Neuron (in vitro differentiated cells): ENCODE data around the gene LAMTOR4.

Source experiments
- H2AFZ ChIP-seq: one replicate; pipeline ENCODE4 v1.6.1; 2013; ENCODE audit warnings: low read depth, mild to moderate bottlenecking, inconsistent platforms, low read length, moderate library complexity
- H3K27me3 ChIP-seq: one replicate; pipeline ENCODE4 v1.6.1; 2013; ENCODE audit warnings: low read length; ENCODE audit not compliant: insufficient read depth
- H3K36me3 ChIP-seq: one replicate; pipeline ENCODE4 v1.6.1; 2013; ENCODE audit warnings: low read length; ENCODE audit not compliant: insufficient read depth
- H3K4me1 ChIP-seq: one replicate; pipeline ENCODE4 v1.6.1; 2013; ENCODE audit warnings: low read length; ENCODE audit not compliant: insufficient read depth
- H3K4me3 ChIP-seq: 2 replicates; pipeline ENCODE4 v1.5.1; 2013; ENCODE audit warnings: mild to moderate bottlenecking, low read length, moderate library complexity
- H3K9me3 ChIP-seq: one replicate; pipeline ENCODE4 v1.6.1; 2013; ENCODE audit warnings: low read length

LAMTOR4 gene

GRCh38 chr7:100111914-100112313 is 36.8 kb upstream of the LAMTOR4 start:
- Histone ChIP-seq H3K4me1 (no peaks in the 10 kb centered on the region), H3K27me3 (no peaks in the 10 kb centered on the region), H3K9me3 (no peaks in the 10 kb centered on the region), H2AFZ (no peak overlapping the region), H3K36me3 (peaks cover 66% of the 10 kb centered on the region), H3K4me3 (no peak overlapping the region)

- no peaks in the 10 kb centered on the region for H3K27me3 ChIP-seq
- H2AFZ ChIP-seq = no peak overlapping the region
- H3K9me3 ChIP-seq = no peaks in the 10 kb centered on the region
- H3K36me3 ChIP-seq = peaks cover 43% of the 10 kb centered on the region
- peaks cover 6% of the 10 kb centered on the region for H3K4me1 ChIP-seq
- no peak overlapping the region for H3K4me3 ChIP-seq
Observed at GRCh38 chr7:100115026-100115425, 33.7 kb upstream of the LAMTOR4 start.

- Histone ChIP-seq H3K4me3 (peak overlapping the region; percentile 70), H3K36me3 (peaks cover 16% of the 10 kb centered on the region), H2AFZ (peak overlapping the region; percentile 51), H3K9me3 (no peaks in the 10 kb centered on the region), H3K27me3 (no peaks in the 10 kb centered on the region), H3K4me1 (peaks cover 12% of the 10 kb centered on the region)
Observed at GRCh38 chr7:100118388-100119071, 30.2 kb upstream of the LAMTOR4 start.

DNA sequence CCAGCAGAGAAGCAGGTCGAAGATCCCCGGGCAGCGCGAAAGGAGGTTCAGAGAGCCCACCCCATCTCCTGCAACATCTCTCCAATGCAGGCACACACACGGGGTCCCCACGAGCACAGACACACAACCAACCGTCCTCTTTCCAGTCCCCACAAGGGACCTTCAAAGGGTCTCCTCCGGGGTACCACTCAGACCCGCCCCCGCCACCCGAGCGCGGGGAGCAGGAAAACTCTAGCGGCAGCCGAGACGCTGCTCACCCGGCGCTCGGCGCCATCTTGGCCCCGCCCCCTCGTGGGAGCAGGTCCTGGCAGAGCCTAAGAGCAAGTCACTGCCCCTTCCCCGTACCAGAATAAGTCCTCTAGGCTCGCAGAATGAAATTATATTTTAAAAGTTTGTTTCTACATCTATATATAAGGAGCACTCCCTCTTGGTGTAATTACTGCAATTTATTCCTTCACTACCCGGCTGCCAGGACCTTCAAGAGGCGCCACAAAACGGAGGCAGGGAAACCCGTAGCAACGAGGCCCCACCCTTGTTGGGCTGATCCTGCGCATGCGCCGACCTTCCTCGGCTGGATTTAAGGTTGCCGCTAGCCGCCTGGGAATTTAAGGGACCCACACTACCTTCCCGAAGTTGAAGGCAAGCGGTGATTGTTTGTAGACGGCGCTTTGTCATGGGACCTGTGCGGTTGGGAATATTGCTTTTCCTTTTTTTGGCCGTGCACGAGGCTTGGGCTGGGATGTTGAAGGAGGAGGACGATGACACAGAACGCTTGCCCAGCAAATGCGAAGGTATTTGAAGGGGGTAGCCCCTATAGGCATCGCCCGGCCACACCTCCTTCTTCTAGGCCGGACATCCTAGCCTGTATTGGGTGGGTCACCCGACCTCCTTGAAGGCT is 29.4 kb upstream of the LAMTOR4 start, which contains the start of the genes CNPY4 and TAF6:
Gene CNPY4 (plus strand): TSS at position 563 of the 898 bp plus-strand sequence. CDS start 111 bp downstream, at position 674.
Gene TAF6 (minus strand): TSS at position 287 of the 898 bp plus-strand sequence. CDS start 5,149 bp downstream, outside the sequence.
- Histone ChIP-seq H2AFZ (peak within 1 kb of the TSS; percentile 51), H3K9me3 (no peaks in the 10 kb centered on the region), H3K4me1 (peaks cover 12% of the 10 kb centered on the region), H3K4me3 (peak within 1 kb of the TSS; percentile 70), H3K36me3 (peaks cover 11% of the 10 kb centered on the region), H3K27me3 (no peaks in the 10 kb centered on the region)

- peaks cover 12% of the 10 kb centered on the region for H3K4me1 ChIP-seq
- H3K9me3 ChIP-seq = no peaks in the 10 kb centered on the region
- H2AFZ ChIP-seq = peak overlapping the region; percentile 51
- H3K27me3 ChIP-seq = no peaks in the 10 kb centered on the region
- H3K4me3 ChIP-seq = peak overlapping the region; percentile 70
- peaks cover 8% of the 10 kb centered on the region for H3K36me3 ChIP-seq
Observed at GRCh38 chr7:100119970-100120732, 28.6 kb upstream of the LAMTOR4 start.

- H3K4me1 ChIP-seq = peaks cover 12% of the 10 kb centered on the region
Observed at GRCh38 chr7:100120733-100121036, 28.0 kb upstream of the LAMTOR4 start.

DNA sequence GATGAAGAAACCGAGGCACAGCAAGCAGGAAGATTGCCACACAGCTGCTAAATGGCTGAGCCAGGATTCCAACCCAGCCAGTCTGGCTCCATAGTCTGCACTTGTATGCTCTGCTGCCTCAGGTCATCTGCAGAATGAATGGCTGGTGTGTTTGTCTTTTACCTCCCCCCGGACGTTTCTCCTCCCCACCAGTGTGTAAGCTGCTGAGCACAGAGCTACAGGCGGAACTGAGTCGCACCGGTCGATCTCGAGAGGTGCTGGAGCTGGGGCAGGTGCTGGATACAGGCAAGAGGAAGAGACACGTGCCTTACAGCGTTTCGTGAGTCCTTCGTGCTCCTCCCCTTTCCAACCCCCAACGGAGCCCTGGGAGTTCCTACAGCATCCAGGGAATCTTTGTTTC is 26.7 kb upstream of the LAMTOR4 start:
- H3K27me3 ChIP-seq = no peaks in the 10 kb centered on the region
- peaks cover 12% of the 10 kb centered on the region for H3K4me1 ChIP-seq
- no peaks in the 10 kb centered on the region for H3K9me3 ChIP-seq
- H3K4me3 ChIP-seq = no peak overlapping the region
- H3K36me3 ChIP-seq = peaks cover 7% of the 10 kb centered on the region
- no peak overlapping the region for H2AFZ ChIP-seq

More at GRCh38 chr7:100120733-100121036, 28.0 kb upstream of the LAMTOR4 start:
- Histone ChIP-seq H3K4me3 (peak overlapping the region; percentile 70), H3K36me3 (peaks cover 7% of the 10 kb centered on the region), H3K9me3 (no peaks in the 10 kb centered on the region), H2AFZ (no peak overlapping the region), H3K27me3 (no peaks in the 10 kb centered on the region)

- H2AFZ ChIP-seq = no peak overlapping the region
Observed at GRCh38 chr7:100122568-100122967, 26.1 kb upstream of the LAMTOR4 start.

GRCh38 chr7:100124301-100125230 is 24.2 kb upstream of the LAMTOR4 start:
- Histone ChIP-seq H3K27me3 (no peaks in the 10 kb centered on the region), H3K4me1 (peaks cover 15% of the 10 kb centered on the region), H3K4me3 (no peak overlapping the region), H3K9me3 (no peaks in the 10 kb centered on the region), H3K36me3 (peaks cover 7% of the 10 kb centered on the region), H2AFZ (no peak overlapping the region)

More at GRCh38 chr7:100122568-100122967, 26.1 kb upstream of the LAMTOR4 start:
- peaks cover 7% of the 10 kb centered on the region for H3K36me3 ChIP-seq
- H3K4me1 ChIP-seq = peaks cover 12% of the 10 kb centered on the region
- H3K9me3 ChIP-seq = no peaks in the 10 kb centered on the region
- no peak overlapping the region for H3K4me3 ChIP-seq
- no peaks in the 10 kb centered on the region for H3K27me3 ChIP-seq

DNA sequence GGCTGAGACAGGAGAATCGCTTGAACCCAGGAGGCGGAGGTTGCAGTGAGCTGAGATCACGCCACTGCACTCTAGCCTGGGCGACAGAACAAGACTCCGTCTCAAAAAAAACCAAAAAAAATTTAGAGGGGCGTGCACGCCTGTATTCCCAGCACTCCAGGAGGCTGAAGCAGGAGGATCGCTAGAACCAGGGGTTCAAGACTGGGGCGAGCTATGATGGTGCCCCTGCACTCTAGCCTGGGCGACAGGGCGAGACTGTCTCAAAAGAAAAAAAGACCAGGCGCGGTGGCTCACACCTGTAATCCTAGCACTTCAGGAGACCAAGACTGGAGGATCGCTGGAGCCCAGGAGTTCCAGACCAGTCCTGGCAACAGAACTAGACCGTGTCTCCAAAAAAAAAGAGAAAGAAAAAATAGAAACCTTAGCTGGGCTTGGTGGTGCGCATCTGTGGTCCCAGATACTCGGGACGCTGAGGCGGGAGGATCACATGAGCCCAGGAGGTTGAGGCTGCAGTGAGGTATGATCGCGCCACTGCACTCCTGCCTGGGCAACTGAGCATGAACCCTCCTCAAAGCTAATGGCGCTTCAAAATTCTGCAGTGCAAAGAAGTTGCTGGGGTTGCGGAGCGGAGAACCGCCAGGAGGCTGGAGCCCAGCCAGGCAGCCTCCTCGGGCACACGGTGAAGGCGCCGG is 22.3 kb upstream of the LAMTOR4 start:
- peaks cover 11% of the 10 kb centered on the region for H3K4me1 ChIP-seq
- H3K9me3 ChIP-seq = no peaks in the 10 kb centered on the region
- H3K4me3 ChIP-seq = peak overlapping the region; percentile 80
- H3K36me3 ChIP-seq = peaks cover 7% of the 10 kb centered on the region
- no peaks in the 10 kb centered on the region for H3K27me3 ChIP-seq
- peak overlapping the region; percentile 87 for H2AFZ ChIP-seq

GRCh38 chr7:100126931-100127865 is 21.5 kb upstream of the LAMTOR4 start, which contains the start of gene MBLAC1:
MBLAC1 (plus strand) TSS chr7:100126967; CDS start chr7:100127396, 429 bp downstream.
- Histone ChIP-seq H3K4me3 (peak within 1 kb of the TSS; percentile 80), H3K9me3 (no peaks in the 10 kb centered on the region), H2AFZ (peak within 1 kb of the TSS; percentile 87), H3K36me3 (peaks cover 7% of the 10 kb centered on the region), H3K27me3 (no peaks in the 10 kb centered on the region), H3K4me1 (peaks cover 11% of the 10 kb centered on the region)
